ENCODE measurements around the gene ZNF217. TPM values are rescaled to one million over a fixed set of nuclear protein-coding genes. Genes with fewer than 3 reads are reported as not detected.

The ZNF217 gene
- total RNA-seq, 2 experiments from 2014 or later, result 39.7 to 68.4 TPM

GRCh38 chr20:53642196-53643030 lies 48.8 kb upstream of the ZNF217 start:
- no TSS peak for BruUV-seq (replicated peaks)
- peak overlapping the region; percentile 94 for H2AFZ ChIP-seq (ENCODE audit: low read length)

GRCh38 chr20:53639647-53640440 lies 46.2 kb upstream of the ZNF217 start:
- intact Hi-C loops (cut with micrococcal nuclease; ENCODE audit: unreplicated experiment), result no loop called here
- no TSS peak for BruUV-seq (replicated peaks)
- no peaks in the 10 kb centered on the region for H3K9me2 ChIP-seq (ENCODE audit: insufficient read depth, low read length)
- POLR2A ChIA-PET, result interaction anchor here (0.6 to 2.2 kb wide), 7 partner anchors 12 to 275 kb away, joined by 3 to 9 read pairs (median 3); no protein-coding TSS in a partner anchor
- H3K4me2 ChIP-seq (ENCODE audit: low read length), result no peak overlapping the region
- peak overlapping the region; percentile 34; the same call in 1 of the 2 replicates for H2AFZ ChIP-seq (ENCODE audit: low read length)
- no peaks in the 10 kb centered on the region for H3K79me2 ChIP-seq (ENCODE audit: insufficient read depth, low read depth, low read length)
- H3K27ac ChIP-seq (ENCODE audit: low read depth, low read length, poor library complexity, severe bottlenecking), result no peak overlapping the region
- no peaks in the 10 kb centered on the region for H3K9me3 ChIP-seq (ENCODE audit: low read length)
- TF ChIP-seq CTCF (conservative IDR thresholded peaks at IDR 0.05; ENCODE audit: low read length) (no peak), EZH2phosphoT487 (IDR thresholded peaks at IDR 0.05; ENCODE audit: borderline replicate concordance, low read depth, low read length) (no peak)
- H3K36me3 ChIP-seq (ENCODE audit: insufficient read depth, low read length), result no peaks in the 10 kb centered on the region
- H3K4me1 ChIP-seq (ENCODE audit: insufficient read depth, low read length, poor library complexity, severe bottlenecking), result peaks cover 37% of the 10 kb centered on the region
- CTCF ChIA-PET (ENCODE audit: unreplicated experiment), result no interaction called here
- H3K4me3 ChIP-seq (ENCODE audit: low read depth, low read length, poor library complexity, severe bottlenecking), result no peak overlapping the region
- no peak for DNase-seq (ENCODE audit: low spot score)
- H4K20me1 ChIP-seq (ENCODE audit: insufficient read depth, low read length), result no peaks in the 10 kb centered on the region

More at GRCh38 chr20:53642196-53643030, 48.8 kb upstream of the ZNF217 start:
- Histone ChIP-seq H3K9me3 (ENCODE audit: low read length) (no peaks in the 10 kb centered on the region), H3K79me2 (ENCODE audit: insufficient read depth, low read depth, low read length) (no peaks in the 10 kb centered on the region), H3K36me3 (ENCODE audit: insufficient read depth, low read length) (no peaks in the 10 kb centered on the region), H3K9me2 (ENCODE audit: insufficient read depth, low read length) (no peaks in the 10 kb centered on the region), H3K4me2 (ENCODE audit: low read length) (peak overlapping the region; percentile 67), H3K4me1 (ENCODE audit: insufficient read depth, low read length, poor library complexity, severe bottlenecking) (peaks cover 24% of the 10 kb centered on the region), H4K20me1 (ENCODE audit: insufficient read depth, low read length) (no peaks in the 10 kb centered on the region), H3K27ac (ENCODE audit: low read depth, low read length, poor library complexity, severe bottlenecking) (peak overlapping the region; percentile 73), H3K4me3 (ENCODE audit: low read depth, low read length, poor library complexity, severe bottlenecking) (peak overlapping the region; percentile 34)
- CTCF ChIA-PET (ENCODE audit: unreplicated experiment), result interaction anchor here (1.2 kb wide), 1 partner anchor 19 kb away, joined by 3 read pairs; no protein-coding TSS in a partner anchor
- POLR2A ChIA-PET, result interaction anchor here (0.5 to 2.6 kb wide), 14 partner anchors 10 to 1476 kb away, joined by 3 to 22 read pairs (median 4); partner anchors contain the start of gene ZNF217
- TF ChIP-seq EZH2phosphoT487 (IDR thresholded peaks at IDR 0.05; ENCODE audit: borderline replicate concordance, low read depth, low read length) (no peak), CTCF (conservative IDR thresholded peaks at IDR 0.05; ENCODE audit: low read length) (no peak)
- intact Hi-C loops (cut with micrococcal nuclease; ENCODE audit: unreplicated experiment), result loop anchor here (2.0 kb wide), 1 partner anchor 48 kb away; no protein-coding TSS in a partner anchor
- peak; percentile 53 for DNase-seq (ENCODE audit: low spot score)

Measured in OCI-LY7 (cell line).